NCI-H2029 (cell line): Measurements from ENCODE around the gene SNRNP35.
"Not testable (repeated sequence)": the region's sequence is repeated elsewhere in the genome, so short reads cannot be mapped to it uniquely, and the experiment has no call there.

Experiments
- DNase-seq: peaks from one replicate; lab custom pipeline; 2025; lab: John Stamatoyannopoulos, UW

SNRNP35 gene

GRCh38 chr12:123449249-123449733, 8.6 kb upstream of the SNRNP35 start:
- no peak for DNase-seq

- DNase-seq = no peak
Observed at GRCh38 chr12:123449856-123450255, 8.1 kb upstream of the SNRNP35 start.

- DNase-seq = no peak
Observed at GRCh38 chr12:123450636-123451035, 7.3 kb upstream of the SNRNP35 start.

GRCh38 chr12:123452276-123452550, 5.7 kb upstream of the SNRNP35 start:
- not testable (repeated sequence) for DNase-seq

- no peak for DNase-seq
Observed at GRCh38 chr12:123453165-123453564, 4.8 kb upstream of the SNRNP35 start.

- not testable (repeated sequence) for DNase-seq
Observed at GRCh38 chr12:123463174-123463573, 5.2 kb downstream of the SNRNP35 start.

- peak; percentile 20 for DNase-seq
Observed at GRCh38 chr12:123465084-123465483, 7.1 kb downstream of the SNRNP35 start.

- no peak for DNase-seq
Observed at GRCh38 chr12:123468786-123469185, 10.8 kb downstream of the SNRNP35 start.

- no peak for DNase-seq
Observed at GRCh38 chr12:123469978-123470377, 12.0 kb downstream of the SNRNP35 start.

GRCh38 chr12:123471374-123472068, 13.6 kb downstream of the SNRNP35 start:
- DNase-seq = no peak

GRCh38 chr12:123472438-123472849, 14.5 kb downstream of the SNRNP35 start:
- no peak for DNase-seq

- peak; percentile 25 for DNase-seq
Observed at GRCh38 chr12:123474485-123475245, 16.7 kb downstream of the SNRNP35 start.

- no peak for DNase-seq
Observed at GRCh38 chr12:123475246-123475703, 17.3 kb downstream of the SNRNP35 start.

- no peak for DNase-seq
Observed at GRCh38 chr12:123478069-123478468, 20.1 kb downstream of the SNRNP35 start.

GRCh38 chr12:123478762-123479161, 20.8 kb downstream of the SNRNP35 start:
- no peak for DNase-seq

- no peak for DNase-seq
Observed at GRCh38 chr12:123479442-123480180, 21.7 kb downstream of the SNRNP35 start.

- not testable (repeated sequence) for DNase-seq
Observed at GRCh38 chr12:123481251-123481650, 23.3 kb downstream of the SNRNP35 start.

- DNase-seq = no peak
Observed at GRCh38 chr12:123482876-123483275, 24.9 kb downstream of the SNRNP35 start.

GRCh38 chr12:123483602-123484248, 25.8 kb downstream of the SNRNP35 start:
- no peak for DNase-seq

- no peak for DNase-seq
Observed at GRCh38 chr12:123485756-123486155, 27.8 kb downstream of the SNRNP35 start.

- DNase-seq = no peak
Observed at GRCh38 chr12:123487428-123487827, 29.5 kb downstream of the SNRNP35 start.

- no peak for DNase-seq
Observed at GRCh38 chr12:123488539-123489230, 30.7 kb downstream of the SNRNP35 start.
